Mesodermal cell (in vitro differentiated cells): ENCODE results near the gene MYBPC1.

ENCODE experiments used
- H3K27ac ChIP-seq: 2 replicates; pipeline ENCODE4 v1.7.0; 2013; ENCODE audit warnings: mild to moderate bottlenecking, low read depth, low read length, moderate library complexity; ENCODE audit not compliant: severe bottlenecking
- H3K36me3 ChIP-seq: 2 replicates; pipeline ENCODE4 v1.7.1; 2013; ENCODE audit warnings: mild to moderate bottlenecking, low read length, moderate library complexity; ENCODE audit not compliant: control insufficient read depth, insufficient read depth
- H3K4me1 ChIP-seq: one replicate; pipeline ENCODE4 v1.7.1; 2013; ENCODE audit warnings: mild to moderate bottlenecking, low read length; ENCODE audit not compliant: insufficient read depth, control insufficient read depth, poor library complexity, severe bottlenecking
- H3K4me3 ChIP-seq: 2 replicates; pipeline ENCODE4 v1.7.0; 2013; ENCODE audit warnings: low read length, control low read depth, mild to moderate bottlenecking; ENCODE audit not compliant: insufficient read depth, poor library complexity, severe bottlenecking; ENCODE audit errors: extremely low read depth
- H3K9me3 ChIP-seq: 2 replicates; pipeline ENCODE4 v1.7.1; 2013; ENCODE audit warnings: mild to moderate bottlenecking, low read length, moderate library complexity; ENCODE audit not compliant: control insufficient read depth
- WGBS, 2 experiments: methylation state at CpG; one replicate each; pipeline ENCODE4 v1.1.5; 2013; ENCODE audit warnings: missing lambda C conversion rate in 2 of 2; ENCODE audit not compliant: insufficient coverage in 2 of 2; 5-methylcytosine and 5-hydroxymethylcytosine counted together

MYBPC1 gene

GRCh38 chr12:101710288-101710687, 115.5 kb downstream of the MYBPC1 start:
- H3K4me3 ChIP-seq: no peak overlapping the region
- H3K4me1 ChIP-seq: peaks cover 3% of the 10 kb centered on the region
- H3K9me3 ChIP-seq: no peaks in the 10 kb centered on the region
- no peak overlapping the region for H3K27ac ChIP-seq
- H3K36me3 ChIP-seq: no peaks in the 10 kb centered on the region
- WGBS, 2 experiments: no CpG with 5 or more reads among the region's 4 CpGs

GRCh38 chr12:101713059-101713682, 118.4 kb downstream of the MYBPC1 start:
- 84 to 95% methylated on average over 4 to 5 of the region's 5 CpGs for WGBS, 2 experiments
- Histone ChIP-seq H3K4me1 (no peaks in the 10 kb centered on the region), H3K9me3 (no peaks in the 10 kb centered on the region), H3K4me3 (no peak overlapping the region), H3K27ac (peak overlapping the region; percentile 67), H3K36me3 (no peaks in the 10 kb centered on the region)

GRCh38 chr12:101713930-101714329, 119.2 kb downstream of the MYBPC1 start:
- H3K36me3 ChIP-seq: no peaks in the 10 kb centered on the region
- no peak overlapping the region for H3K27ac ChIP-seq
- WGBS, 2 experiments: no CpG with 5 or more reads among the region's 2 CpGs
- no peaks in the 10 kb centered on the region for H3K9me3 ChIP-seq
- no peak overlapping the region for H3K4me3 ChIP-seq
- no peaks in the 10 kb centered on the region for H3K4me1 ChIP-seq

- H3K36me3 ChIP-seq: no peaks in the 10 kb centered on the region
- no peak overlapping the region for H3K4me3 ChIP-seq
- 100% methylated on average over 2 of the region's 3 CpGs; no CpG with 5 or more reads in 1 of the 2 experiments for WGBS, 2 experiments
- H3K27ac ChIP-seq: no peak overlapping the region
- H3K4me1 ChIP-seq: no peaks in the 10 kb centered on the region
- no peaks in the 10 kb centered on the region for H3K9me3 ChIP-seq
Measured at GRCh38 chr12:101714877-101715444, 120.2 kb downstream of the MYBPC1 start.

GRCh38 chr12:101719566-101719965, 124.8 kb downstream of the MYBPC1 start:
- no peaks in the 10 kb centered on the region for H3K4me1 ChIP-seq
- no peaks in the 10 kb centered on the region for H3K9me3 ChIP-seq

GRCh38 chr12:101720118-101720517, 125.3 kb downstream of the MYBPC1 start:
- Histone ChIP-seq H3K36me3 (no peaks in the 10 kb centered on the region), H3K27ac (no peak overlapping the region), H3K4me1 (no peaks in the 10 kb centered on the region), H3K4me3 (no peak overlapping the region), H3K9me3 (no peaks in the 10 kb centered on the region)

More at GRCh38 chr12:101719566-101719965, 124.8 kb downstream of the MYBPC1 start:
- no peak overlapping the region for H3K4me3 ChIP-seq
- no peaks in the 10 kb centered on the region for H3K36me3 ChIP-seq
- H3K27ac ChIP-seq: no peak overlapping the region

- WGBS, 2 experiments: no CpG with 5 or more reads among the region's 4 CpGs
- Histone ChIP-seq H3K4me3 (no peak overlapping the region), H3K4me1 (no peaks in the 10 kb centered on the region), H3K36me3 (no peaks in the 10 kb centered on the region), H3K9me3 (no peaks in the 10 kb centered on the region), H3K27ac (no peak overlapping the region)
Measured at GRCh38 chr12:101722392-101722791, 127.6 kb downstream of the MYBPC1 start.

- H3K4me1 ChIP-seq: no peaks in the 10 kb centered on the region
- no peak overlapping the region for H3K27ac ChIP-seq
- no peaks in the 10 kb centered on the region for H3K9me3 ChIP-seq
- no peaks in the 10 kb centered on the region for H3K36me3 ChIP-seq
- no peak overlapping the region for H3K4me3 ChIP-seq
Measured at GRCh38 chr12:101727098-101727497, 132.3 kb downstream of the MYBPC1 start.

GRCh38 chr12:101729842-101730241, 135.1 kb downstream of the MYBPC1 start:
- Histone ChIP-seq H3K4me1 (no peaks in the 10 kb centered on the region), H3K27ac (no peak overlapping the region), H3K9me3 (no peaks in the 10 kb centered on the region), H3K4me3 (no peak overlapping the region), H3K36me3 (no peaks in the 10 kb centered on the region)

GRCh38 chr12:101732318-101732717, 137.5 kb downstream of the MYBPC1 start:
- no CpG with 5 or more reads among the region's 1 CpG for WGBS, 2 experiments
- Histone ChIP-seq H3K4me3 (no peak overlapping the region), H3K9me3 (no peaks in the 10 kb centered on the region), H3K4me1 (no peaks in the 10 kb centered on the region), H3K27ac (no peak overlapping the region), H3K36me3 (no peaks in the 10 kb centered on the region)

GRCh38 chr12:101733166-101733565, 138.4 kb downstream of the MYBPC1 start:
- Histone ChIP-seq H3K4me1 (no peaks in the 10 kb centered on the region), H3K27ac (no peak overlapping the region), H3K9me3 (no peaks in the 10 kb centered on the region), H3K4me3 (no peak overlapping the region), H3K36me3 (no peaks in the 10 kb centered on the region)
- WGBS, 2 experiments: no CpG with 5 or more reads among the region's 2 CpGs
